ENCODE measurements around the gene CHP1.
A peak's percentile ranks its signal among the peaks of the same experiment; 100 is the strongest.
"Not testable (repeated sequence)": the region's sequence is repeated elsewhere in the genome, so short reads cannot be mapped to it uniquely, and the experiment has no call there.

Gene CHP1

DNA sequence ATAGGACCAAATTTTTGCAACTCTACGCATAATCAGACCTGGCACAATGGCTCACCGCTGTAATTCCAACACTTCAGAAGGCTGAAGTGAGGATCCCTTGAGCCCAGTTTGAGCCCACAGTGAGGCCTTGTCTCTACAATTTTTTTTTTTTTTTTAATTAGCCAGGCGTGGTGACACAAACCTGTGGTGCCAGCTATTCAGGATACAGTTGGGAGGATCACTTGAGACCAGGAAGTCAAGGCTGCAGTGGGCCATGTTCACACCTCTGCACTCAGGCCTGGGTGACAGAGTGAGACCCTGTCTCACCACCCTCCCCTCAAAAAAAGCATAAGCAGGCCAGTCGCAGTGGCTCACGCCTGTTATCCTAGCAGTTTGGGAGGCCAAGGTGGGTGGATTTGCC is 76.6 kb downstream of the CHP1 start:
- no peak overlapping the region for H3K27ac ChIP-seq

GRCh38 chr15:41309226-41309905 is 78.3 kb downstream of the CHP1 start:
- TF ChIP-seq, protein P1, sequence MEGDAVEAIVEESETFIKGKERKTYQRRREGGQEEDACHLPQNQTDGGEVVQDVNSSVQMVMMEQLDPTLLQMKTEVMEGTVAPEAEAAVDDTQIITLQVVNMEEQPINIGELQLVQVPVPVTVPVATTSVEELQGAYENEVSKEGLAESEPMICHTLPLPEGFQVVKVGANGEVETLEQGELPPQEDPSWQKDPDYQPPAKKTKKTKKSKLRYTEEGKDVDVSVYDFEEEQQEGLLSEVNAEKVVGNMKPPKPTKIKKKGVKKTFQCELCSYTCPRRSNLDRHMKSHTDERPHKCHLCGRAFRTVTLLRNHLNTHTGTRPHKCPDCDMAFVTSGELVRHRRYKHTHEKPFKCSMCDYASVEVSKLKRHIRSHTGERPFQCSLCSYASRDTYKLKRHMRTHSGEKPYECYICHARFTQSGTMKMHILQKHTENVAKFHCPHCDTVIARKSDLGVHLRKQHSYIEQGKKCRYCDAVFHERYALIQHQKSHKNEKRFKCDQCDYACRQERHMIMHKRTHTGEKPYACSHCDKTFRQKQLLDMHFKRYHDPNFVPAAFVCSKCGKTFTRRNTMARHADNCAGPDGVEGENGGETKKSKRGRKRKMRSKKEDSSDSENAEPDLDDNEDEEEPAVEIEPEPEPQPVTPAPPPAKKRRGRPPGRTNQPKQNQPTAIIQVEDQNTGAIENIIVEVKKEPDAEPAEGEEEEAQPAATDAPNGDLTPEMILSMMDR (conservative IDR thresholded peaks at IDR 0.05) = no peak
- no peak overlapping the region for H3K27ac ChIP-seq

More for the DNA sequence above, 76.6 kb downstream of the CHP1 start:
- TF ChIP-seq, protein P1 (conservative IDR thresholded peaks at IDR 0.05) = no peak

- not testable (repeated sequence) for H3K27ac ChIP-seq
Measured at GRCh38 chr15:41320805-41321330, 89.8 kb downstream of the CHP1 start.

- TF ChIP-seq, protein P1 (conservative IDR thresholded peaks at IDR 0.05) = no peak
- H3K27ac ChIP-seq = no peak overlapping the region
Measured at GRCh38 chr15:41323611-41324010, 92.5 kb downstream of the CHP1 start.

GRCh38 chr15:41331281-41331680 is 100.2 kb downstream of the CHP1 start:
- TF ChIP-seq, protein P1 (conservative IDR thresholded peaks at IDR 0.05) = no peak
- H3K27ac ChIP-seq = peak overlapping the region; percentile 80

All from VCaP (cell line).